Uterus (tissue), 2 donors: ENCODE data around the gene ZFYVE21.

Experiments
- POLR2A ChIP-seq, 2 donors: fragments of 450-650 bp; IDR thresholded peaks; one replicate each; pipeline ENCODE4 v1.6.1; 2016; ENCODE audit warnings: antibody characterized with exemption in 2 of 2, mild to moderate bottlenecking in 1 of 2, moderate library complexity in 1 of 2
- TF ChIP-seq, protein P1 (sequence below), 4 experiments: fragments of 200-600 bp in 2 of 4; fragments of 450-650 bp in 2 of 4; sonication (generic) in 2 of 4; IDR thresholded peaks; one replicate each; pipeline ENCODE4 v1.5.1; 2016 to 2019; ENCODE audit warnings: antibody characterized with exemption in 4 of 4, mild to moderate bottlenecking in 2 of 4, moderate library complexity in 1 of 4

GRCh38 chr14:103686831-103687485, 28.7 kb upstream of the ZFYVE21 start:
- TF ChIP-seq POLR2A (IDR thresholded peaks at IDR 0.05) = no peak
- TF ChIP-seq, protein P1, sequence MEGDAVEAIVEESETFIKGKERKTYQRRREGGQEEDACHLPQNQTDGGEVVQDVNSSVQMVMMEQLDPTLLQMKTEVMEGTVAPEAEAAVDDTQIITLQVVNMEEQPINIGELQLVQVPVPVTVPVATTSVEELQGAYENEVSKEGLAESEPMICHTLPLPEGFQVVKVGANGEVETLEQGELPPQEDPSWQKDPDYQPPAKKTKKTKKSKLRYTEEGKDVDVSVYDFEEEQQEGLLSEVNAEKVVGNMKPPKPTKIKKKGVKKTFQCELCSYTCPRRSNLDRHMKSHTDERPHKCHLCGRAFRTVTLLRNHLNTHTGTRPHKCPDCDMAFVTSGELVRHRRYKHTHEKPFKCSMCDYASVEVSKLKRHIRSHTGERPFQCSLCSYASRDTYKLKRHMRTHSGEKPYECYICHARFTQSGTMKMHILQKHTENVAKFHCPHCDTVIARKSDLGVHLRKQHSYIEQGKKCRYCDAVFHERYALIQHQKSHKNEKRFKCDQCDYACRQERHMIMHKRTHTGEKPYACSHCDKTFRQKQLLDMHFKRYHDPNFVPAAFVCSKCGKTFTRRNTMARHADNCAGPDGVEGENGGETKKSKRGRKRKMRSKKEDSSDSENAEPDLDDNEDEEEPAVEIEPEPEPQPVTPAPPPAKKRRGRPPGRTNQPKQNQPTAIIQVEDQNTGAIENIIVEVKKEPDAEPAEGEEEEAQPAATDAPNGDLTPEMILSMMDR (IDR thresholded peaks at IDR 0.05) = no peak
